Liver (tissue), 9 donors: ENCODE results near the gene SLC25A21. TPM values are rescaled to one million over a fixed set of nuclear protein-coding genes. Genes with fewer than 3 reads are reported as not detected.
"Not testable (repeated sequence)": the region's sequence is repeated elsewhere in the genome, so short reads cannot be mapped to it uniquely, and the experiment has no call there.

ENCODE experiments used
- DNase-seq: peaks from one replicate; pipeline ENCODE4 v3.0.0-alpha.2; 2017; ENCODE audit warnings: low spot score
- H3K27ac ChIP-seq, 2 donors: one replicate each; pipeline ENCODE4 v1.7.0; 2013; ENCODE audit warnings: inconsistent platforms in 2 of 2, low read length in 2 of 2, control low read depth in 1 of 2, low read depth in 1 of 2, mild to moderate bottlenecking in 1 of 2
- H3K27me3 ChIP-seq, 4 donors: one replicate each; pipeline versions ENCODE4 v1.6.1 to v1.7.0; 2013; ENCODE audit warnings: low read length in 3 of 4, inconsistent platforms in 1 of 4, mild to moderate bottlenecking in 1 of 4, moderate library complexity in 1 of 4; ENCODE audit not compliant: control insufficient read depth in 4 of 4, insufficient read depth in 4 of 4
- H3K36me3 ChIP-seq, 4 donors: one replicate each; pipeline versions ENCODE4 v1.6.1 to v1.7.0; 2013; ENCODE audit warnings: low read length in 3 of 4, mild to moderate bottlenecking in 3 of 4, low read depth in 1 of 4, moderate library complexity in 1 of 4; ENCODE audit not compliant: control insufficient read depth in 4 of 4, insufficient read depth in 3 of 4
- H3K4me1 ChIP-seq, 4 donors: one replicate each; pipeline versions ENCODE4 v1.6.1 to v1.7.0; 2013; ENCODE audit warnings: low read length in 3 of 4, mild to moderate bottlenecking in 3 of 4, moderate library complexity in 1 of 4; ENCODE audit not compliant: control insufficient read depth in 4 of 4, insufficient read depth in 4 of 4
- H3K4me3 ChIP-seq, 3 donors: one replicate each; pipeline versions ENCODE4 v1.6.1 to v1.7.0; 2013; ENCODE audit warnings: low read length in 3 of 3, control low read depth in 1 of 3, low read depth in 1 of 3, mild to moderate bottlenecking in 1 of 3
- H3K9ac ChIP-seq, 2 donors: one replicate each; pipeline ENCODE4 v1.7.0; 2013; ENCODE audit warnings: low read length in 2 of 2, mild to moderate bottlenecking in 2 of 2, moderate library complexity in 2 of 2, control low read depth in 1 of 2, low read depth in 1 of 2
- H3K9me3 ChIP-seq, 4 donors: one replicate each; pipeline versions ENCODE4 v1.6.1 to v1.7.0; 2013; ENCODE audit warnings: low read length in 3 of 4; ENCODE audit not compliant: control insufficient read depth in 4 of 4
- FOXA1 ChIP-seq: IDR thresholded peaks from 2 replicates; pipeline ENCODE4 v1.6.1; 2016; ENCODE audit warnings: antibody characterized with exemption
- FOXA2 ChIP-seq: IDR thresholded peaks from 2 replicates; pipeline ENCODE4 v1.6.1; 2016; ENCODE audit warnings: antibody characterized with exemption
- GABPA ChIP-seq, 2 donors: IDR thresholded peaks in 1 of 2; conservative IDR thresholded peaks in 1 of 2; 2 replicates each; pipeline ENCODE4 v1.6.1; 2016; ENCODE audit warnings: antibody characterized with exemption in 2 of 2, mild to moderate bottlenecking in 1 of 2, moderate library complexity in 1 of 2
- HNF4A ChIP-seq, 2 donors: conservative IDR thresholded peaks; 2 replicates each; pipeline ENCODE4 v1.6.1; 2016; ENCODE audit warnings: antibody characterized with exemption in 2 of 2, mild to moderate bottlenecking in 2 of 2
- HNF4G ChIP-seq: IDR thresholded peaks from 2 replicates; pipeline ENCODE4 v1.6.1; 2016; ENCODE audit warnings: antibody characterized with exemption
- JUND ChIP-seq, 2 donors: IDR thresholded peaks; 2 replicates each; pipeline ENCODE4 v1.6.1; 2016; ENCODE audit warnings: antibody characterized with exemption in 2 of 2
- NR2F2 ChIP-seq: IDR thresholded peaks from 2 replicates; pipeline ENCODE4 v1.6.1; 2016; ENCODE audit warnings: antibody characterized with exemption
- RAD21 ChIP-seq, 2 donors: IDR thresholded peaks; 2 replicates each; pipeline ENCODE4 v1.6.1; 2016; ENCODE audit warnings: antibody characterized with exemption in 2 of 2, mild to moderate bottlenecking in 2 of 2
- SP1 ChIP-seq: IDR thresholded peaks from 2 replicates; pipeline ENCODE4 v1.6.1; 2018; ENCODE audit warnings: antibody characterized with exemption, mild to moderate bottlenecking
- TAF1 ChIP-seq: conservative IDR thresholded peaks from 2 replicates; pipeline ENCODE4 v1.6.1; 2016; ENCODE audit warnings: antibody characterized with exemption, mild to moderate bottlenecking
- YY1 ChIP-seq: IDR thresholded peaks from 2 replicates; pipeline ENCODE4 v1.6.1; 2016; ENCODE audit warnings: antibody characterized with exemption, mild to moderate bottlenecking
- WGBS: extraction: QIAGEN DNeasy Blood & Tissue Kit; methylation state at CpG from one replicate; pipeline ENCODE4 v1.1.7; 2013; 5-methylcytosine and 5-hydroxymethylcytosine counted together
- polyA plus RNA-seq, 2 donors: library from polyadenylated mRNA; stranded (reverse) in 1 of 2; unstranded in 1 of 2; fragments of 200-250 nt in 1 of 2; fragments of >200 nt in 1 of 2; fragmentation: Nextera tagmentation in 1 of 2; extraction: Ambion mirVana in 1 of 2; gene quantifications; one replicate each; pipeline versions ENCODE4 v1.2.1 to v1.2.3, GENCODE V29; 2013 to 2015
- total RNA-seq, 2 donors: library from RNA; depleted of rRNA; stranded (reverse); fragments of >200 nt; gene quantifications; one replicate each; pipeline ENCODE4 v1.2.3, GENCODE V29; 2014
- TF ChIP-seq, protein P1 (sequence below): IDR thresholded peaks from 2 replicates; pipeline ENCODE4 v1.6.1; 2016; ENCODE audit warnings: antibody characterized with exemption
- TF ChIP-seq, protein P2 (sequence below): fragments of 150-350 bp; IDR thresholded peaks from 2 replicates; pipeline ENCODE4 v1.5.1; 2017; ENCODE audit warnings: improper control_type of control experiment, low read depth, low read length; ENCODE audit not compliant: missing input control
- TF ChIP-seq, protein P3 (sequence below): IDR thresholded peaks from 2 replicates; pipeline ENCODE4 v1.6.1; 2016; ENCODE audit warnings: antibody characterized with exemption
- TF ChIP-seq, protein P4 (sequence below): IDR thresholded peaks from 2 replicates; pipeline ENCODE4 v1.6.1; 2016; ENCODE audit warnings: antibody characterized with exemption, mild to moderate bottlenecking
- TF ChIP-seq, protein P5 (sequence below): IDR thresholded peaks from 2 replicates; pipeline ENCODE4 v1.6.1; 2016; ENCODE audit warnings: antibody characterized with exemption
- donor health status: healthy.
- donor health status: healthy.
- donor health status: healthy.
- donor health status: healthy.
- donor health status: healthy.

SLC25A21 gene
- total and polyA plus RNA-seq, 4 donors = 0.13 to 24.3 (median 0.23) TPM

DNA sequence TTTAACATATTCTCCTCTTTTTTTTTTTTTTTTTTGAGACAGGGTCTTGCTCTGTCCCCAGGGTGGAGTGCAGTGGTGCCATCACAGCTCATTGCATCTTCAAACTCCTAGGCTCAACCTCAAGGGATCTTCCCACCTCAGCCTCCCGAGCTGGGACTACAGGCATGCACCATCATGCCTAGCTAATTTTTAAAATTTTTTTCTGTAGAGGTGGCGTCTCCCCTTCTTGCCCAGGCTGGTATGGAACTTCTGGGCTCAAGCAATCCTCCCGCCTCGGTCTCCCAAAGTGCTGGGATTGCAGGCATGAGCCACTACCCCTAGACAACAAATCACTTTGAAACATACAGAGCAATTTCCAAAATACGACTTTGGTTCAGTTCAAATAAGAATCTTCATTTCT, 355.9 kb downstream of the SLC25A21 start:
- H3K27ac ChIP-seq = no peak overlapping the region

DNA sequence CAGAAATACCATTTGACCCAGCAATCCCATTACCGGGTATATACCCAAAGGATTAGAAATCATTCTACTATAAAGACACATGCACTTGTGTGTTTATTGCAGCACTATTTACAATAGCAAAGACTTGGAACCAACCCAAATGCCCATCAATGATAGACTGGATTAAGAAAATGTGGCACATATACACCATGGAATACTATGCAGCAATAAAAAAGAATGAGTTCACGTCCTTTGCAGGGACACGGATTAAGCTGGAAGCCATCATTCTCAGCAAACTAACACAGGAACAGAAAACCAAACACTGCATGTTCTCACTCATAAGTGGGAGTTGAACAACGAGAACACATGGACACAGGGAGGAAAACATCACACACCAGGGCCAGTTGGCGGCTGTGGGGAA, 357.6 kb downstream of the SLC25A21 start:
- H3K27ac ChIP-seq, H3K4me3 ChIP-seq, H3K9me3 ChIP-seq, H3K27me3 ChIP-seq, DNase-seq, H3K9ac ChIP-seq, H3K36me3 ChIP-seq, H3K4me1 ChIP-seq: not testable (repeated sequence)
- WGBS = 91% methylated on average over 5 of the region's 5 CpGs

More for the DNA sequence above, 355.9 kb downstream of the SLC25A21 start:
- Histone ChIP-seq H3K36me3 (no peaks in the 10 kb centered on the region), H3K4me3 (no peak overlapping the region), H3K4me1 (no peaks in the 10 kb centered on the region), H3K9ac (no peak overlapping the region), H3K27me3 (no peaks in the 10 kb centered on the region), H3K9me3 (no peaks in the 10 kb centered on the region)
- DNase-seq = no peak
- TF ChIP-seq, protein P1, sequence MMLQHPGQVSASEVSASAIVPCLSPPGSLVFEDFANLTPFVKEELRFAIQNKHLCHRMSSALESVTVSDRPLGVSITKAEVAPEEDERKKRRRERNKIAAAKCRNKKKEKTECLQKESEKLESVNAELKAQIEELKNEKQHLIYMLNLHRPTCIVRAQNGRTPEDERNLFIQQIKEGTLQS = no peak
- TF ChIP-seq JUND (IDR thresholded peaks at IDR 0.05) = no peak
- no peak for TF ChIP-seq HNF4G
- no peak for TF ChIP-seq FOXA2
- TF ChIP-seq SP1 = no peak
- TF ChIP-seq NR2F2 = no peak
- TF ChIP-seq, protein P2, sequence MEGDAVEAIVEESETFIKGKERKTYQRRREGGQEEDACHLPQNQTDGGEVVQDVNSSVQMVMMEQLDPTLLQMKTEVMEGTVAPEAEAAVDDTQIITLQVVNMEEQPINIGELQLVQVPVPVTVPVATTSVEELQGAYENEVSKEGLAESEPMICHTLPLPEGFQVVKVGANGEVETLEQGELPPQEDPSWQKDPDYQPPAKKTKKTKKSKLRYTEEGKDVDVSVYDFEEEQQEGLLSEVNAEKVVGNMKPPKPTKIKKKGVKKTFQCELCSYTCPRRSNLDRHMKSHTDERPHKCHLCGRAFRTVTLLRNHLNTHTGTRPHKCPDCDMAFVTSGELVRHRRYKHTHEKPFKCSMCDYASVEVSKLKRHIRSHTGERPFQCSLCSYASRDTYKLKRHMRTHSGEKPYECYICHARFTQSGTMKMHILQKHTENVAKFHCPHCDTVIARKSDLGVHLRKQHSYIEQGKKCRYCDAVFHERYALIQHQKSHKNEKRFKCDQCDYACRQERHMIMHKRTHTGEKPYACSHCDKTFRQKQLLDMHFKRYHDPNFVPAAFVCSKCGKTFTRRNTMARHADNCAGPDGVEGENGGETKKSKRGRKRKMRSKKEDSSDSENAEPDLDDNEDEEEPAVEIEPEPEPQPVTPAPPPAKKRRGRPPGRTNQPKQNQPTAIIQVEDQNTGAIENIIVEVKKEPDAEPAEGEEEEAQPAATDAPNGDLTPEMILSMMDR = no peak
- WGBS = 81% methylated on average over 5 of the region's 5 CpGs

DNA sequence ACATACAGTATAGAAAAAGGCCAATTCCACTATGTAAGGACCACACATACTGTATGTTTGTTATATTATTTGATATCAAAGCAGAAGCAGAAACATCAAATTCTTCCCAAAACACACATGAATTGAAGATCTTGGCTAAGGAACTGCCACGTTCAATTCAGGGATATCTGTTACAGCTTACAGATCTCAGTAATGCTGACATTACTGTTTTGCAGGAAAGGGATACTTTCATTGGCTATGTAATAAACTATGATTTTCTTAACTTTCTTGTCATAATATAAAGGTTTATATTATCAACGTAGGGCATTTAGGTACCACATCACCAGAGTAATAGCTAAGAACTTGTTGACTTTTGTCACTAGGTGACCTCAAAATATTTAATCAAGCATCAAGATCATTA, 362.2 kb downstream of the SLC25A21 start:
- Histone ChIP-seq H3K27me3 (no peaks in the 10 kb centered on the region), H3K4me3 (no peak overlapping the region), H3K9ac (no peak overlapping the region), H3K4me1 (no peaks in the 10 kb centered on the region), H3K36me3 (no peaks in the 10 kb centered on the region), H3K27ac (no peak overlapping the region), H3K9me3 (no peaks in the 10 kb centered on the region)
- WGBS = 69% methylated on average over 2 of the region's 2 CpGs
- no peak for DNase-seq
- TF ChIP-seq SP1 = no peak
- no peak for TF ChIP-seq HNF4A (conservative IDR thresholded peaks at IDR 0.05)
- TF ChIP-seq, protein P1 = no peak
- no peak for TF ChIP-seq JUND (IDR thresholded peaks at IDR 0.05)
- TF ChIP-seq FOXA1 = no peak
- TF ChIP-seq, protein P3, sequence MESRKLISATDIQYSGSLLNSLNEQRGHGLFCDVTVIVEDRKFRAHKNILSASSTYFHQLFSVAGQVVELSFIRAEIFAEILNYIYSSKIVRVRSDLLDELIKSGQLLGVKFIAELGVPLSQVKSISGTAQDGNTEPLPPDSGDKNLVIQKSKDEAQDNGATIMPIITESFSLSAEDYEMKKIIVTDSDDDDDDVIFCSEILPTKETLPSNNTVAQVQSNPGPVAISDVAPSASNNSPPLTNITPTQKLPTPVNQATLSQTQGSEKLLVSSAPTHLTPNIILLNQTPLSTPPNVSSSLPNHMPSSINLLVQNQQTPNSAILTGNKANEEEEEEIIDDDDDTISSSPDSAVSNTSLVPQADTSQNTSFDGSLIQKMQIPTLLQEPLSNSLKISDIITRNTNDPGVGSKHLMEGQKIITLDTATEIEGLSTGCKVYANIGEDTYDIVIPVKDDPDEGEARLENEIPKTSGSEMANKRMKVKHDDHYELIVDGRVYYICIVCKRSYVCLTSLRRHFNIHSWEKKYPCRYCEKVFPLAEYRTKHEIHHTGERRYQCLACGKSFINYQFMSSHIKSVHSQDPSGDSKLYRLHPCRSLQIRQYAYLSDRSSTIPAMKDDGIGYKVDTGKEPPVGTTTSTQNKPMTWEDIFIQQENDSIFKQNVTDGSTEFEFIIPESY = no peak
- TF ChIP-seq HNF4G = no peak
- no peak for TF ChIP-seq TAF1
- TF ChIP-seq, protein P2 = no peak
- no peak for TF ChIP-seq GABPA (IDR thresholded peaks at IDR 0.05 in 1 of 2, conservative IDR thresholded peaks at IDR 0.05 in 1 of 2)
- TF ChIP-seq, protein P4, sequence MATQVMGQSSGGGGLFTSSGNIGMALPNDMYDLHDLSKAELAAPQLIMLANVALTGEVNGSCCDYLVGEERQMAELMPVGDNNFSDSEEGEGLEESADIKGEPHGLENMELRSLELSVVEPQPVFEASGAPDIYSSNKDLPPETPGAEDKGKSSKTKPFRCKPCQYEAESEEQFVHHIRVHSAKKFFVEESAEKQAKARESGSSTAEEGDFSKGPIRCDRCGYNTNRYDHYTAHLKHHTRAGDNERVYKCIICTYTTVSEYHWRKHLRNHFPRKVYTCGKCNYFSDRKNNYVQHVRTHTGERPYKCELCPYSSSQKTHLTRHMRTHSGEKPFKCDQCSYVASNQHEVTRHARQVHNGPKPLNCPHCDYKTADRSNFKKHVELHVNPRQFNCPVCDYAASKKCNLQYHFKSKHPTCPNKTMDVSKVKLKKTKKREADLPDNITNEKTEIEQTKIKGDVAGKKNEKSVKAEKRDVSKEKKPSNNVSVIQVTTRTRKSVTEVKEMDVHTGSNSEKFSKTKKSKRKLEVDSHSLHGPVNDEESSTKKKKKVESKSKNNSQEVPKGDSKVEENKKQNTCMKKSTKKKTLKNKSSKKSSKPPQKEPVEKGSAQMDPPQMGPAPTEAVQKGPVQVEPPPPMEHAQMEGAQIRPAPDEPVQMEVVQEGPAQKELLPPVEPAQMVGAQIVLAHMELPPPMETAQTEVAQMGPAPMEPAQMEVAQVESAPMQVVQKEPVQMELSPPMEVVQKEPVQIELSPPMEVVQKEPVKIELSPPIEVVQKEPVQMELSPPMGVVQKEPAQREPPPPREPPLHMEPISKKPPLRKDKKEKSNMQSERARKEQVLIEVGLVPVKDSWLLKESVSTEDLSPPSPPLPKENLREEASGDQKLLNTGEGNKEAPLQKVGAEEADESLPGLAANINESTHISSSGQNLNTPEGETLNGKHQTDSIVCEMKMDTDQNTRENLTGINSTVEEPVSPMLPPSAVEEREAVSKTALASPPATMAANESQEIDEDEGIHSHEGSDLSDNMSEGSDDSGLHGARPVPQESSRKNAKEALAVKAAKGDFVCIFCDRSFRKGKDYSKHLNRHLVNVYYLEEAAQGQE = no peak
- TF ChIP-seq NR2F2 = no peak
- TF ChIP-seq, protein P5, sequence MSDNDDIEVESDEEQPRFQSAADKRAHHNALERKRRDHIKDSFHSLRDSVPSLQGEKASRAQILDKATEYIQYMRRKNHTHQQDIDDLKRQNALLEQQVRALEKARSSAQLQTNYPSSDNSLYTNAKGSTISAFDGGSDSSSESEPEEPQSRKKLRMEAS = no peak
- no peak for TF ChIP-seq RAD21 (IDR thresholded peaks at IDR 0.05)
- TF ChIP-seq YY1 = no peak
